D341Med (cell line): ENCODE results near the gene SMAD5.

ENCODE experiments used
- DNase-seq: peaks from one replicate; pipeline ENCODE4 v3.0.0; 2012; ENCODE audit warnings: low spot score

SMAD5 gene

DNA sequence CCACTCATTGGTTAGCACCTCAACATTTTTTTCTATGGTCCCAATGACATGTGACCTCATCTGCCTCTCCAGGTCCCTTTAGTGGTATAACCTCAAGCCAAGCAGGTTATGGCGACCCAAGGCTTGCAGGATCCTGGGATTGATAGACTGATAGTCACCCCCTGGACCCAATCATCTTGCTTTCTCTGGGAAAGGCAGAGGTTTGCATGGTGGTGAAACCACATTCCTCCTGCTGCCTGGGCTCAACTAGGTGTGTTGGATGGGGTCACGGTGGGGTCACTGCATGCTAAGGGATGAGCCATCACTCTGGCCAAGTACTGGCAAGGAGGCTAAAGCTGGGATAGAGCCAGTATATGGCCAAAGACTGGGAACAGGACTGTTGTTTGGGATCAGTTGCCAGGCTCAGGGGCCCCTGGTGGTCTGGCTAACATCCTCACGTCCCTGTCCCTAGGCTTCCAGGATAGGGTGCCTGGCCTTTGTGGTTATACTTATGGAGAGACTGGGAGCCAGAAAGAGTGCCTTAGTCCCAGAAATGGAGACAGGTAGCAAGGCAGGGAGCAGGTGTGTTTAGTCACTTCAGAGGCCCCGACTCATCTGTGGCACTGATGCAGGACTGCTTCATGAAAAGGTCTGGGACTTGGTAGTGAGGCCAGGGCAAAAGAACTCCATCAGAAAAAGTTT, 65.0 kb downstream of the SMAD5 start:
- DNase-seq, result no peak

- no peak for DNase-seq
Observed at GRCh38 chr5:136198453-136198852, 65.8 kb downstream of the SMAD5 start.

- no peak for DNase-seq
Observed at GRCh38 chr5:136199408-136199807, 66.8 kb downstream of the SMAD5 start.

DNA sequence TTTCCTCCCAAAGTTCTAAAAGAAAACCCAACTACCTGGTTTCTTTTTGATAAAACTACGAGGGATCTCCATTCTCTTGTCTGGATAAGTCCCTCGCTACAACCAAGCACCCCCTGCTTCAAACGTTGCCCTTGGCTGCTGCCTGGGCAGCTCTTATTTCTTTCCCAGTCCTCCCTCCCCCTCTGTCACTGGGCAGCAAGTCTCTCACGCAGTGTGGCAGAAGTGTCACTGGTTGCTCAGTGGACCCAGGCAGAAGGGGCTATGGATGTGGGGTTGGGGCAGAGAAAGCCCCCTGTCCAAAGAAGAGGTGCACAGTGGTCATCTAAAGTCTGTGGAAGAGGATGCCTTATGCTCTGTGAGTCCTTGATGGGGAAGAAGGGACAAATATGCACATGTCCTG, 67.5 kb downstream of the SMAD5 start:
- DNase-seq, result no peak

GRCh38 chr5:136200761-136201160, 68.1 kb downstream of the SMAD5 start:
- DNase-seq, result no peak

GRCh38 chr5:136201870-136202269, 69.2 kb downstream of the SMAD5 start:
- no peak for DNase-seq

- DNase-seq, result no peak
Observed at GRCh38 chr5:136202469-136203205, 70.0 kb downstream of the SMAD5 start.

DNA sequence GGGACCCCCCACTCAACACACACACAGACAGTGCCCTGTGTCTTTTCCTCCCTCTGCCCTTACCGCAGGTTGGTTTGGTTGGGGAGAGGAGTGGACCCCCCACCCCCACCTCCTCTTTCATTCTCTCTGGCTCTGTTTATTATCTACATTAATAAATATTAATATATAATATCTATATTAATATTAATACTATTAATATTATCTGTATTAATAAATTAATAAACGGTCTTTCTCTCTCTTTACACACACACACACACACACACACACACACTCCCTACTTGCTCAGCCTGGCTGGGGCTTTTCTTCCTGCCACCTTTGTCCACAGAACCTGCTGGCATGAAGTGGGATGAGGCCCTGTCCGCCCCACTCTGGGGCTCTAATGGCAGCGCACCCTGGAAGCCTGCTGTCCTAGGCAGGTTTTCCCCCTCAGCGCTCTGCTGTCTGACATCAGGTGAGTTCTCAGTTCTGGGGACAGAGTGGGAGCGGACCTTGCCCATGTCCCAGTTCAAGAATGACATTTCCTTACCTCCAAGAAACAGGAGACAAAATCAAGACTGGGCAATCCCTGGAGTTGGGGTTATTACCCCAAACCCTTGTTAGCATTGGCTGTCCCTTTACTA, 70.8 kb downstream of the SMAD5 start:
- no peak for DNase-seq

DNA sequence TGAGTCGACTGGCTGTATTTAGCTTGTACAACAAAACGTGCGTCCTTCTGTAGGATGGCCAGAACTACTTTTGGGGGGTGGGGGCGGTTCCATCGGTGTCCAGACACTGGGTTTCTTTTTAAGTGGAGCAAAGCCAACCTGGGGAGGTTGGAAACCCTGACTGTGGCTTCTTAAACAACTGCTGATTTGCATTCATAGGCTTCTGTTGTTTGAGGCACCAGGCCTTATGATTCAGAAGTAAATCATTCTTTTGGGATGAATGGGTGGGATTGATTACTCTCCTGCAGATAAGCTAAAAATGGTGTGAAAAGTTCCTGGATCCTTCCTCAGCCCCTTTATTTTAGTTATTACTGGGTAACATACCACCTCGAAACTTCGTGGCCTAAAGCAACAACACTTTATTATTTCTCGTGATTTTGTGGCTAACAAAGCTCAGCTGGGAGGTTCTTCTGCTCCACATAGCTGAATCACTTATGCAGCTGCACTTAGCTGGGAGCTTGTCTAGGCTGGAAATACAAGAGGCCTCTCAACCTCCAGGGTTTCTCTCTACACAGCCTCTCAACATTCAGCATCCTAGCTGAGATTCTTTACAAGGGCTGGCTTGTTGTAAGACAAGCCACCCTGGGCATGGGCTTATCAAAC, 72.5 kb downstream of the SMAD5 start:
- no peak for DNase-seq

DNA sequence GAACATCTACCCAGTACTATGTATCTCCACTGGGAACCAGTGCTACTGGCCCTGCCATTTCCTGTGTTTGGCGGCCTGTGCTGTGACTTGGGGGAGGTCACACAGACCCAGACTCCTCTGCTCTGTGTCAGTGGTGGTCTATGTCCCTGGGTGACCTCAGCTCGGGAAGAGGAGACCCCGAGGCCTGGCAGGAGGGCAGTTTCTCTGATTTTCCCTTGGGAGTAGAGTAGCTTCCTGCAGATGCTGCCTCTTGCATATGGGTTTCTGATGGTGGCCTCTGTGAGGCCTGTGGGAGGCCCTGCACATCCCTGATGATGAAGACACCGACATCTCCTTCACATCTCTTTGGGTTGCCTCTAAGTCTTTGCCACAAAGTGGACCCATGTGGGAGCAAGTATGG, 73.3 kb downstream of the SMAD5 start:
- DNase-seq, result no peak

GRCh38 chr5:136206361-136206760, 73.7 kb downstream of the SMAD5 start:
- DNase-seq, result no peak

DNA sequence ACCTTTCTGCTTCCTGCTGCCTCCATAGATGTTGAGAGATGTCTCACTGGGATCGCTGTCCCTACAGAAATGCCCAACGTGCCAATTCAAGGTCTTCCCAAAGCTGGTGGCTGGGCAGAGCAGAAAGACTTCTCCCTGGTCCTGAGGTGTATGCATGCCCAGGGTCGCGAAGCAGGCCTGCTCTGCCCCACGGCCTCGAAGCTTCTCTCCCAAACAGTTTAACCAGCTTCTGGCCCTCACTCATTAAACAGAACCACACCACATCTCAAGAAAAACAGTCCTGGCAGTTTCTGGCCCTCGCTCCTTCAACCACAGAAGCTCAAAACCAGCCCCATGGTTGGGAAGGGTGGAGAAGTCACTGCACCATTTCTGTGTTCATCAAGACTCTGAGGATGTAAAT, 75.0 kb downstream of the SMAD5 start:
- DNase-seq, result no peak

- DNase-seq, result no peak
Observed at GRCh38 chr5:136208916-136209315, 76.3 kb downstream of the SMAD5 start.

DNA sequence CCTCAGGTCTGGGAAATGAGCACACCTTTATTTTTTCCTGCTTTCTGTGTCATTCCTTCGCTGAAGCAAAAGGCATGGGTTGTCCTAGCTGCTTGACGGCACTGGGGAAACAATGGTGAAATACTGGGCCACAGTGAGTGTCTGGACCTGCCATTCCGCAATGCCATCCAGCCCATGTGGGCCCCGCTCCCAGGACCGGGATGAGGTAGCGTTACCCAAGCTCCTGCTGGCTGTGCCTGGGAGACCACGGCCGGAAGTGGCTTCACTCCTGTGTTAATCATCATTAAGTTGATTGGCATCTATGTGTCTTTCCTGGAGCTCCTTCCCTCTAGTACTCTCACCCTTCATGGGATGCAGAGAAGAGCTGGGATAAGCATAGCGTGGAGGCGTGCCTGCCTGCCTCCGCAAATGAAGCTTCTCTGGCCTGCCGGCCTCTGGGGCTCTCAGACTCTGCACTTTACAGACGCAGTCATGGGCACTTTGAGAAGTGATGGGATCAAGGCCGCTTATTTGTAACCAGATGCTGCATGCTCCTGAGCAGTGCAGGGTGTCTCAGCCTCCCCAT, 76.8 kb downstream of the SMAD5 start:
- DNase-seq, result no peak

DNA sequence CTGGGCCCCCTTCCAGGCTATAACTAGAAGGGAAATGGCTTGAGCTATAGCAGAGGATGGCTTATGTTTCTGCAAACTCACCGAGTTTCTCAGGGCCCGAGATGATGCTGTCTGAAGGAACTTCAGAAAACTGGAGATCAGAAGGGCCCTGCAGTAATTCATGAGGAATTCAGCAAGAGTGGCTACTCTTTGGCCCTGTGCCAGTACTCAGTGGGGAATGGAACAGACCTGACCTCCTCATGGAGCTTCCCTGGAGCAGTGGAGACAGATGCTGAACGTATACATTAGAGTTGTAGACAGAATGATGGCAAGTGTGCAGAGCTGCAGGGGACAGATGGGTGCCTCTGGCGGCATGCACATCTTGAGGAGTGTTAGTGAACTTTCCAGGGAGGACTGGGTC, 77.6 kb downstream of the SMAD5 start:
- DNase-seq, result no peak

- no peak for DNase-seq
Observed at GRCh38 chr5:136211282-136212040, 78.8 kb downstream of the SMAD5 start.

- DNase-seq, result peak; percentile 79
Observed at GRCh38 chr5:136212252-136212721, 79.6 kb downstream of the SMAD5 start.

- DNase-seq, result no peak
Observed at GRCh38 chr5:136213919-136214493, 81.4 kb downstream of the SMAD5 start.

DNA sequence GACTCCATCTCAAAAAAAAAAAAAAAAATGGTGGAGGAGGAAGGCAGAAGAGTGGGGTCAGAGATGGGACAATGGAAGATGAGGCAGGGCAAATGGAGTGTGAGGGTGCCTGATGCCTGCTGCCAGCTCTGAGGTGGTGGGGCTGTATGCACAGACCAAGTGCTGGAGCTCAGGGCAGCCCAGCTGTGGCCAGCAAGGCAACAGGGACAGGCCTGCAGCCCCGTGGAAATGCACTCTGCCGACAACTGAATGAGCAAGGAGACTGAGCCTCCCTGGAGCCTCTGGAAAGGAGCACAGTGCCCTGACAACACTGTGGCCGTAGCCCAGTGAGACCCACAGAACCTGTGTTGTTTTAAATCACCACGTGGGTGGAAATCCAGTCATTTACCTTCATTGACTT, 83.2 kb downstream of the SMAD5 start:
- DNase-seq, result no peak

GRCh38 chr5:136216230-136216629, 83.6 kb downstream of the SMAD5 start:
- DNase-seq, result no peak

GRCh38 chr5:136221340-136221739, 88.7 kb downstream of the SMAD5 start:
- DNase-seq, result no peak
